CD4-positive, alpha-beta T cell (primary cell): ENCODE results near the gene MAGI1. TPM values are rescaled to one million over a fixed set of nuclear protein-coding genes. Genes with fewer than 3 reads are reported as not detected.

Experiments used
- ATAC-seq: fragments of 200-7000 bp; cut with Tn5 transposase; one replicate; pipeline ENCODE4 v1.10.0; 2022; ENCODE audit warnings: mild to moderate bottlenecking; ENCODE audit not compliant: poor library complexity
- CTCF ChIA-PET: fragments of 350-600 bp; sonication (Branson Sonifier 250); formaldehyde crosslinking; loops from one replicate; lab custom pipeline; 2021; ENCODE audit warnings: antibody characterized with exemption, inconsistent platforms; lab: Charles Lee
- POLR2A ChIA-PET: fragments of 350-600 bp; sonication (Branson Sonifier 250); formaldehyde crosslinking; loops from one replicate; lab custom pipeline; 2021; ENCODE audit warnings: antibody characterized with exemption, inconsistent platforms; lab: Charles Lee
- DNase-seq, 14 experiments: peaks; one replicate each; pipeline ENCODE4 v3.0.0-alpha.2; 2013 to 2020; ENCODE audit warnings: mixed read lengths in 2 of 14
- H3K27ac ChIP-seq, 2 donors: one replicate each; pipeline versions ENCODE4 v1.5.1 to v1.7.0; 2013; ENCODE audit warnings: low read length in 2 of 2, low read depth in 1 of 2, mild to moderate bottlenecking in 1 of 2
- H3K27me3 ChIP-seq, 2 experiments: 1 replicate in 1 of 2; 2 replicates in 1 of 2; pipeline versions ENCODE4 v1.6.1 to v1.7.0; 2013; ENCODE audit warnings: low read length in 2 of 2, control low read depth in 1 of 2, mild to moderate bottlenecking in 1 of 2, moderate library complexity in 1 of 2; ENCODE audit not compliant: insufficient read depth in 2 of 2, control insufficient read depth in 1 of 2
- H3K36me3 ChIP-seq: one replicate; pipeline ENCODE4 v1.6.1; 2013; ENCODE audit warnings: low read length, control low read depth; ENCODE audit not compliant: insufficient read depth
- H3K4me1 ChIP-seq: one replicate; pipeline ENCODE4 v1.6.1; 2013; ENCODE audit warnings: low read length, control low read depth; ENCODE audit not compliant: insufficient read depth
- H3K4me3 ChIP-seq: one replicate; pipeline ENCODE4 v1.5.1; 2013; ENCODE audit warnings: mild to moderate bottlenecking, low read length, moderate library complexity
- H3K9me3 ChIP-seq, 2 experiments: 1 replicate in 1 of 2; 2 replicates in 1 of 2; pipeline versions ENCODE4 v1.6.1 to v1.7.0; 2013; ENCODE audit warnings: low read length in 2 of 2, mild to moderate bottlenecking in 2 of 2, control low read depth in 1 of 2, moderate library complexity in 1 of 2; ENCODE audit not compliant: control insufficient read depth in 1 of 2, insufficient read depth in 1 of 2
- H3K27ac Mint-ChIP-seq: one replicate; pipeline ENCODE4 v1.8.0; 2020; ENCODE audit warnings: mixed read lengths
- H3K27me3 Mint-ChIP-seq: one replicate; pipeline ENCODE4 v1.8.0; 2021; ENCODE audit warnings: mixed read lengths
- H3K36me3 Mint-ChIP-seq: one replicate; pipeline ENCODE4 v1.8.0; 2021; ENCODE audit warnings: low read depth, mixed read lengths
- H3K4me1 Mint-ChIP-seq: one replicate; pipeline ENCODE4 v1.8.0; 2021; ENCODE audit warnings: low read depth, mixed read lengths
- H3K4me3 Mint-ChIP-seq: one replicate; pipeline ENCODE4 v1.8.0; 2020; ENCODE audit warnings: mild to moderate bottlenecking, mixed read lengths
- H3K9me3 Mint-ChIP-seq: one replicate; pipeline ENCODE4 v1.8.0; 2020; ENCODE audit warnings: mixed read lengths
- intact Hi-C, 2 experiments: fragments of 100-400 bp; cut with DNase I in 1 of 2; cut with micrococcal nuclease in 1 of 2; formaldehyde crosslinking; loops; one replicate each; pipeline versions ENCODE4 v1.15.1 to v1.9.0; 2023 to 2025; cut with DNase I, micrococcal nuclease
- total RNA-seq, 174 experiments: library from RNA in 2 of 174; stranded (reverse) in 2 of 174; gene quantifications; one replicate each; pipeline ENCODE4 v1.2.3 and lab custom pipeline; 2021 to 2026
- TF ChIP-seq, protein P1 (sequence below): fragments of 200-600 bp; IDR thresholded peaks from one replicate; pipeline ENCODE4 v1.8.0; 2022; ENCODE audit warnings: antibody characterized with exemption, mild to moderate bottlenecking

Gene MAGI1
- total RNA-seq, 2 experiments from 2014 or later, result not detected

DNA sequence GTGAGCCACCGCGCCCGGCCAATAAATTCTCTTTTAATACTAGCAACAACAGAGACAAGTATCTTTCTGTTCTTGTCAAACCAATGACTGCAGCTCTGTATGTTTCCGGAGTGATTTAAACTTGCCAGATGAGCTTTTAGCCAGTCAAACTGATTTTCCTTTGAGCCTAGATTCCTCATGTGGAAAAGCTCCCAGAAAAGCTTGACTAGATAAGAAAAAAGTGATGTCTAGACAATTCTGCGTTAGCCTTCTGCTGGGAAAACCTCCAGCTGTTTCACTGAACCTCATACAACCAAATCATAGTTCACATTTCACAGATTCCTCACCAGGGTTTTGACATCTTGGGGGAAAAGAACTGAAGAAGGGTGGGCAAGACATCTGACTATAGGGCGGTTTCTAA lies 78.6 kb downstream of the MAGI1 start:
- Mint-ChIP-seq H3K36me3 (no peaks in the 10 kb centered on the region), H3K27ac (no peak overlapping the region), H3K27me3 (no peaks in the 10 kb centered on the region), H3K4me3 (no peak overlapping the region), H3K4me1 (no peaks in the 10 kb centered on the region), H3K9me3 (peaks cover 5% of the 10 kb centered on the region)
- TF ChIP-seq, protein P1, sequence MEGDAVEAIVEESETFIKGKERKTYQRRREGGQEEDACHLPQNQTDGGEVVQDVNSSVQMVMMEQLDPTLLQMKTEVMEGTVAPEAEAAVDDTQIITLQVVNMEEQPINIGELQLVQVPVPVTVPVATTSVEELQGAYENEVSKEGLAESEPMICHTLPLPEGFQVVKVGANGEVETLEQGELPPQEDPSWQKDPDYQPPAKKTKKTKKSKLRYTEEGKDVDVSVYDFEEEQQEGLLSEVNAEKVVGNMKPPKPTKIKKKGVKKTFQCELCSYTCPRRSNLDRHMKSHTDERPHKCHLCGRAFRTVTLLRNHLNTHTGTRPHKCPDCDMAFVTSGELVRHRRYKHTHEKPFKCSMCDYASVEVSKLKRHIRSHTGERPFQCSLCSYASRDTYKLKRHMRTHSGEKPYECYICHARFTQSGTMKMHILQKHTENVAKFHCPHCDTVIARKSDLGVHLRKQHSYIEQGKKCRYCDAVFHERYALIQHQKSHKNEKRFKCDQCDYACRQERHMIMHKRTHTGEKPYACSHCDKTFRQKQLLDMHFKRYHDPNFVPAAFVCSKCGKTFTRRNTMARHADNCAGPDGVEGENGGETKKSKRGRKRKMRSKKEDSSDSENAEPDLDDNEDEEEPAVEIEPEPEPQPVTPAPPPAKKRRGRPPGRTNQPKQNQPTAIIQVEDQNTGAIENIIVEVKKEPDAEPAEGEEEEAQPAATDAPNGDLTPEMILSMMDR, result no peak
- Histone ChIP-seq H3K4me3 (no peak overlapping the region), H3K27ac (no peak overlapping the region), H3K27me3 (no peaks in the 10 kb centered on the region), H3K9me3 (peaks cover 0 to 4% of the 10 kb centered on the region in 2 experiments), H3K36me3 (no peaks in the 10 kb centered on the region), H3K4me1 (no peaks in the 10 kb centered on the region)
- POLR2A ChIA-PET, result no interaction called here
- ATAC-seq (no peak), DNase-seq (no peak)
- CTCF ChIA-PET, result interaction anchor here (0.6 kb wide), 1 partner anchor 122 kb away, joined by 3 read pairs; no protein-coding TSS in a partner anchor
- intact Hi-C loops, result no loop called here

DNA sequence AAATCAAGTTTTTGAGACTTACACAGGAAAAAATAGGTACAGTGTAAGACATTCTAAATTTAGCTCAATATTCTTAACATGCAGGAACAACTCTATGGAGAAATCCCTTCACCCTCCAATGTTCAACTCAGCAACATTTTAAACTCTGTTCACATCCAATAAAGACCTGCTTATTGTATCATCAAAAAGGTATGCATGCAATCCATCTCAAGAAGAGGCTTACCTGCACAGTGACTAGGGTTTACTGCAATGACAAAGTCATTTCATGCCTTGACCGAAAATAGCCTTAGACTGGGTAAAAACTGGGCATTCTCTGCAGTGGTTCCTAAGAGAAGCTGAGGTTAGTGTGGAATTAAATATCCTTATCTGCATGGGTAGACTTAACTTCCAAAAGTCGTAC lies 80.5 kb downstream of the MAGI1 start:
- Mint-ChIP-seq H3K4me1 (no peaks in the 10 kb centered on the region), H3K27ac (no peak overlapping the region), H3K27me3 (no peaks in the 10 kb centered on the region), H3K4me3 (no peak overlapping the region), H3K9me3 (peaks cover 5% of the 10 kb centered on the region), H3K36me3 (no peaks in the 10 kb centered on the region)
- Histone ChIP-seq H3K27me3 (no peaks in the 10 kb centered on the region), H3K4me3 (no peak overlapping the region), H3K9me3 (peaks cover 0 to 8% of the 10 kb centered on the region in 2 experiments), H3K36me3 (no peaks in the 10 kb centered on the region), H3K4me1 (no peaks in the 10 kb centered on the region), H3K27ac (no peak overlapping the region)
- TF ChIP-seq, protein P1, result no peak
- intact Hi-C loops, result no loop called here
- no peak for DNase-seq
- ChIA-PET CTCF (interaction anchor here (1.6 kb wide), 1 partner anchor 11 kb away, joined by 3 read pairs; no protein-coding TSS in a partner anchor), POLR2A (no interaction called here)
- no peak for ATAC-seq

DNA sequence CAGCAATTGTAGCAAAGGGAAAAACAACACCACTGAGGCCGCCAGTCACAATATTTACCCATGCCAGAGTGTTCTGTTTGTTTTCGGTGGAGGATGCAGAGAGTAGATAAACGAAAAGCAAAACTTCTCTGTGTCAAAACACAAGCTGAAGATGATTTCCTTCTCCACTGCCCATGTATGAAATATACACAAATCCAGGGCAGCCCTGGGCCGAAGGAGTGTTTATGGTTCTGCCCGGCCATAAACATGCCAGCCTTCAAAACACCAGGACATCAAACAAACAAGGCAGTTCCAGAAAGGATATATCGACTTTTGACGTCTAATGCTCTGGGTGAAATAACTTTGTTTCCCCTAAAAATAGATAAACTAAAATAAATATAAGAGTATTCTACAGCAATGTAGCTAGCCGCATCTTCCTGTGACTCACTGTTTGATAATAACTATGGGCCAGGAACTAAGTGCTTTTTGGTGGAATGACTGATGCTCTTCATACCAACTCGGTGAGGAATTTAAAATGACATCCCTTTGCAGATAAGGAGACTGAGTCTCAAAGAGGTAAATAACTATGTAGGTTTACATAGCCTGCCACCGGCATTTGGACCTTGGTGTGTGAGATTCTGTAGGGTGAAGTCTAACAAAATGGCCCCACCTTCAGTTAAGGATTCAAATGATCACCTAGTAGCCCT lies 82.8 kb downstream of the MAGI1 start:
- Mint-ChIP-seq H3K9me3 (peaks cover 5% of the 10 kb centered on the region), H3K4me1 (no peaks in the 10 kb centered on the region), H3K27me3 (no peaks in the 10 kb centered on the region), H3K4me3 (no peak overlapping the region), H3K27ac (no peak overlapping the region), H3K36me3 (no peaks in the 10 kb centered on the region)
- Histone ChIP-seq H3K36me3 (no peaks in the 10 kb centered on the region), H3K9me3 (peaks cover 0 to 9% of the 10 kb centered on the region in 2 experiments), H3K4me1 (no peaks in the 10 kb centered on the region), H3K4me3 (no peak overlapping the region), H3K27ac (no peak overlapping the region), H3K27me3 (no peaks in the 10 kb centered on the region)
- ChIA-PET CTCF (no interaction called here), POLR2A (no interaction called here)
- ATAC-seq, result no peak
- DNase-seq, result no peak
- TF ChIP-seq, protein P1, result no peak
- intact Hi-C loops, result no loop called here
